Fibroblast of upper back skin (primary cell): ENCODE data around the gene KLHL18.
"Not testable (repeated sequence)": the region's sequence is repeated elsewhere in the genome, so short reads cannot be mapped to it uniquely, and the experiment has no call there.

Experiments used
- DNase-seq: peaks from one replicate; pipeline ENCODE4 v3.0.0-alpha.2; 2013

The KLHL18 gene

GRCh38 chr3:47282424-47283192 is at the start of gene KLHL18, which contains the start of gene KIF9:
TSS of gene KLHL18 (plus strand) at chr3:47282944. CDS start at chr3:47282966, 22 bp downstream.
TSS of gene KIF9 (minus strand) at chr3:47282799. CDS start at chr3:47277374, 5,425 bp downstream.
- DNase-seq: peak; percentile 93

GRCh38 chr3:47238017-47238416 is 44.7 kb upstream of the KLHL18 start:
- no peak for DNase-seq

- DNase-seq: no peak
Measured at GRCh38 chr3:47239929-47240328, 42.8 kb upstream of the KLHL18 start.

DNA sequence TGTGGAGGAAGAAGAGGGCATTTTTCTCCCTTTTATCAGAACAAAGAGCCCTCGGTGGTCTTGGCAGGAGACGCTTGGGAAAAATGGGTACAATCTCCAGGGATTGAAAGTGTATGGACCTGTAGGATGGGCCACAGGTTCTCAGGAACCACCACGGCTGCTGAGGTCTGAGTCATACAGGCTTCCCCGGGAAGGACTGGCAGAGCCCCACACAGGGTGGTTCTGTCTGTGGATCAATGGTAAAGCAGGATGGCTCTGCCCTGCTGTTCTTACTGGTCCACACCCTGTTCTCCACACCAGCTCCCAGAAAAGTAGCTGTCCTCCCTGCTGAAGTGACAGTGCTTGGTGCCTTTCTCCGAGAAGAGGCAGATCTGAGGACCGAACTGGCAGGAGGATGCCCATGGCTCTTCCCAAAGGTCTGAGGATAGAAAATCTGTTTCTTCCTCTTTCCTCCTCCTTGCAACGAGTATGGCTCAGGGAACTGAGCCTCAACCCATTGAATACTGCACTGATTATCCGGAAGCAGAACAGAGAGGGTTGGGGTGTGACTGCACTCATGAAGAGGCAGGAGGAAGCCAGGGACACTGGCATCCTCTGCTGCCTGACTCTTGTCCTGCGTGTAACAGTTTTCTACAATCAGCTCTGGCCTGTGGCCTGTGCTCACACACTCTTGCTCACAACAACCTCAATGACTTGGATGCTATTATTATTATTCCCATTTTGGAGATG is 39.2 kb upstream of the KLHL18 start:
- no peak for DNase-seq

- no peak for DNase-seq
Measured at GRCh38 chr3:47244531-47245100, 38.1 kb upstream of the KLHL18 start.

DNA sequence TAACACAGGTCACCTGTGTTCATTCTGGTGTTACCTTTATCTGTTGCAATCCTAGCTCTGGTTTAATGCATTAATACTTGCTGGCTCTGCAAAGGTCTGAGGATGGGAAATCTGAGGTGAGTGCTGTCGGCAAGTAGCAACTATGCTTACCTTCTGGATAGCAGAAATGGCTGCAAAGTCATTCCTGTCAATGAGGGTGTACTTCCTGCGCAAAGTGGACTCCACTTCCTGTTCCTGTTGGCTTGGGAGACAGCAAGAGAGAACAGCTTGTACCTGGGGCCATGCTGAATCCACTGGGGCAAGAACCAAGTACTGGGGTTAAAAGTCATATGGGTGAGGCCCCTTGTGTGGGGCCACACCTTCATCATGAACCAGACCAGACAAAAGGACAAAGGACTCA is 37.5 kb upstream of the KLHL18 start:
- DNase-seq: no peak

- DNase-seq: no peak
Measured at GRCh38 chr3:47247131-47248064, 35.3 kb upstream of the KLHL18 start.

- peak; percentile 38 for DNase-seq
Measured at GRCh38 chr3:47250309-47251060, 32.3 kb upstream of the KLHL18 start.

GRCh38 chr3:47251085-47251484 is 31.7 kb upstream of the KLHL18 start:
- not testable (repeated sequence) for DNase-seq

GRCh38 chr3:47251689-47252088 is 31.1 kb upstream of the KLHL18 start:
- DNase-seq: no peak

DNA sequence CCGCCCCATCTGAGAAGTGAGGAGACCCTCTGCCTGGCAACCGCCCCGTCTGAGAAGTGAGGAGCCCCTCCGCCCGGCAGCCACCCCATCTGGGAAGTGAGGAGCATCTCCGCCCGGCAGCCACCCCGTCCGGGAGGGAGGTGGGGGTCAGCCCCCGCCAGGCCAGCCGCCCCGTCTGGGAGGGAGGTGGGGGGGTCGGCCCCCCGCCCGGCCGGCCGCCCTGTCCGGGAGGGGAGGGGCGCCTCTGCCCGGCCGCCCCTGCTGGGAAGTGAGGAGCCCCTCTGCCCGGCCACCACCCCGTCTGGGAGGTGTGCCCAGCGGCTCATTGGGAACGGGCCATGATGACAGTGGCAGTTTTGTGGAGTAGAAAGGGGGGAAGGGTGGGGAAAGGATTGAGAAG is 26.4 kb upstream of the KLHL18 start:
- DNase-seq: not testable (repeated sequence)

- no peak for DNase-seq
Measured at GRCh38 chr3:47259114-47259513, 23.6 kb upstream of the KLHL18 start.

DNA sequence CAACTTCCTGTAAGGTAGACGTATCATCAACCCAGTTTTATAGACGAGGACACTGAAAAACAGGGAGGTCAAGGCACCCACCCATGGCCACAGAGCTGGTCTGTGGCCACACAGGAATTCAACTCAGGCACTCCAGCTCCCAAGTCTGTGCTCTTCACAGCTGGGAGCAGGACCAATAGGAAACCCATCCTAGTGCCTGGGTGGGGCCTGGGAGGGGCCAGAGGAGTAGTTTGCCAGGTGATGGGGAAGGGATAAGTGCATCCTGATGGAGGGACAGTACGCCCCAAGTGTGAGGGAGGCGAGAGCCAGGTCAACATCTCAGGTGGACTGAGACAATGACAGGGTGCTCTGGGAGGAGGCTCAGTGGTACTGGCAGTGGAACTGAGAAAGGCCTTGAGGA is 22.1 kb upstream of the KLHL18 start:
- DNase-seq: no peak

DNA sequence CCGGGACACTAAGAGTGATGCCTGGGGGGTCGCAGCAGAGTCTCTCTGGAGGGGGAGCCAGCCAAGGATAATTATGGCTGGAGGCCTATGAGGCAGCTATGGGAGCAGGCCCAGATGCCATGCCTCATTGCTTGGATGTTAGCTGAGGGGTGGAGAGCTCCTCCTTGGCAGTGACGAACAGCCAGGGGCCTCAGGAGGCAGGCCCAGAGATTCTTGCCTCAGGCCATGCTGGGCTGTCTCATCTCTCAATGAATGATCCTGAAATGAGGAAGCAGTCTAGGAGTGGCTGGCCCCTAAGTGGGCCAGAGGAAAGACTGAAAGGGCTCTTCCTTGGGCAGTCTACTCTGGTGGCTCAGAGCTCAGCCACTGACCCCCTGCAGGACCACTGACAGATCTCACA is 21.4 kb upstream of the KLHL18 start:
- DNase-seq: no peak

DNA sequence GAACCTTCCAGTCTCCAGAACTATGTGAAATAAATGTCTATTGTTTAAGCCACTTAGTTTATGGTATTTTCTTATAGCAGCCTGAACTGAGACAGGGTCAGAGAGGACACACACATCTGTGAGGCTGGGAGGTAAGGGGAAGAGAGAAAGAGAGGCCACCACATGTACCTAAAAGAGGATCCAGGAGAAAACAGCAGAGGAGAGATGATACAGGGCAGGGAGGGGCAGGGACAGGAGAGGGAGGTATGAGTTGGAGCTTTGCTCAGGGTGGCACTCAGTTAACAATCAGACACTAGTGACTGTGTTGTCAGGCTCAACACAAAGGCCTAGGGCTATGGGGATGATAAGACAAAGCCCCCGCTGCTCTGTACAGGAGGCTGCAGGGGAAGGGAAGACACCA is 17.7 kb upstream of the KLHL18 start:
- no peak for DNase-seq

- DNase-seq: no peak
Measured at GRCh38 chr3:47265725-47266428, 16.9 kb upstream of the KLHL18 start.

- peak; percentile 96 for DNase-seq
Measured at GRCh38 chr3:47266709-47267489, 15.8 kb upstream of the KLHL18 start.

- no peak for DNase-seq
Measured at GRCh38 chr3:47267490-47267824, 15.3 kb upstream of the KLHL18 start.

DNA sequence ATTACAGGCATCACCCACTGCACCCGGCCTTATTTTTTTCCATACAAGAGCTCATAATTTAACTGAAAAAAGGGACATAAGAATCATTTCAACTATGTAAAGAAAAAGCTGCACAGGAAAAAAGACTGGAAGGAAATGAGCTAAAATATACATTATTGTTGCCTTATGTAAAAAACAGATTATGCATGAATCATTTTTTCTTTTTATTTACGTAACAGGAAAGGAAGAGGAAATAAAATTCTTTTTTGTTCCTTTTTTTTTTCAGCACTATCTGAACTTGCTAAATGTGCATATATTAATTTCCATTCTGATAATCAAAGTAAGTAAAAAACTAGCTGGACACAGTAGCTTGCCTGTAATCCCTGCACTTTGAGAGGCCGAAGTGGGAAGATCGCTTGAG is 12.2 kb upstream of the KLHL18 start:
- no peak for DNase-seq

DNA sequence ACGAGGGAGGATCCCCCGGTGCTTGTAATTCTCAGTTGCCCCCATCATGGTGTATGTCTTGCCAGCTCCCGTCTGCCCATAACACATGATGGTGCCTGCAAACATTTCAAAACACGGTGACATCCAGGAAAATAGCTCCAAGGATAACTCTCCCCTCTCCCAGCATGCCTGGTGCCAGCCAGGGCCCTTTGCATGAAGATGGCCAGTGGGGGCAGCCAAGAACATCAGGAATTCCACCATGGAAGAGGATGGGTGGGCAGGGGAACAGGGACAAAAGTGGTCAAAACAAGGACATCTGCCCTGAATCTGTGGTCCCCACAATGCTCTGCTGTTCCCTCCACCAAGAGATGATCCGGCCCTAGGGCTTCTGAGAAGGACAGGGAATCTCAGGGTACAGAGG is 9.2 kb upstream of the KLHL18 start:
- no peak for DNase-seq

DNA sequence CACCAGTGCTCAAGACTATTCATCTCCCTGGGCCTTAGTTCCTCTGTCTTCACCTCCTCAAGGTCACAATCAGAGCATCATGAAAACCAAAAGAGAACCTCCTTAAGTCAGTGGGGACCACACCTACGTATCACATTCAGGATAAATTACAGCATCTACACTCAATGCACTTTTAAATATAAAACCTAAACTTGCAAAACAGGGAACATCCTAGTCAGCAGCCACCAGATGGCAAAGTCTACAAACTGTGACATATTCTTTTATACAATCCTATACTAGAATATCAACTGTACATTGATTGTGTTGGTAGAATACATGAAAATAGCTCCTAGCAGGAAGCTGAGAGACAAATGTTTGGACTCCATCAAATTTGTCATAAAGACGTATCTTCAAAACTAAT is 8.1 kb upstream of the KLHL18 start:
- no peak for DNase-seq
